ENCODE results near the gene CLVS2.

CLVS2 gene

GRCh38 chr6:123024976-123025375 is 28.9 kb downstream of the CLVS2 start:
- no peak overlapping the region for H3K27ac ChIP-seq
- no peak for TF ChIP-seq CTCF (conservative IDR thresholded peaks at IDR 0.05)
- no peak for TF ChIP-seq ZFX (IDR thresholded peaks at IDR 0.05)

- TF ChIP-seq ZFX (IDR thresholded peaks at IDR 0.05) (no peak), CTCF (conservative IDR thresholded peaks at IDR 0.05) (no peak)
- no peak overlapping the region for H3K27ac ChIP-seq
Measured at GRCh38 chr6:123027408-123027807, 31.4 kb downstream of the CLVS2 start.

GRCh38 chr6:123028263-123028662 is 32.2 kb downstream of the CLVS2 start:
- no peak for TF ChIP-seq ZFX (IDR thresholded peaks at IDR 0.05)
- TF ChIP-seq CTCF (conservative IDR thresholded peaks at IDR 0.05), result no peak
- H3K27ac ChIP-seq, result no peak overlapping the region

GRCh38 chr6:123030282-123030681 is 34.2 kb downstream of the CLVS2 start:
- TF ChIP-seq ZFX (IDR thresholded peaks at IDR 0.05) (no peak), CTCF (conservative IDR thresholded peaks at IDR 0.05) (no peak)
- H3K27ac ChIP-seq, result no peak overlapping the region

DNA sequence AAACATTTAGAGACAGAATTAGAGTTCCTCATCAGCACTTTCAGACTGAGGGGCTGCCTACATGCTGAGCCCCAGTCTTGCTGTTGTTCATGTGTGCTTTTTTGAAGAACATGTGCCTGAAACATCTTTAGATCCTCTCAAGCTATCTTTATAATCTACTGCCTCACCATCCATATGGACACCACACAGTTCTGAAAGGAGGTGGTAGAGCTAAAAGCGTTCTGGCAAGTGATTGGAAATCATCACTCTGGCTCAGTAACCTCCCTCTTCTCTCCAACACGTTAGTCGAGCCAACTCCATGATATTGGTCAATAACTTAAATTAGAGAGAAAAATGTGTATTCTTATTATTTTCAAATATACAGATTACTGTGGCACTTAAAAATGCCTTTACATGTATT is 40.6 kb downstream of the CLVS2 start:
- H3K27ac ChIP-seq, result no peak overlapping the region
- no peak for TF ChIP-seq CTCF (conservative IDR thresholded peaks at IDR 0.05)
- no peak for TF ChIP-seq ZFX (IDR thresholded peaks at IDR 0.05)

GRCh38 chr6:123039431-123039830 is 43.4 kb downstream of the CLVS2 start:
- H3K27ac ChIP-seq, result no peak overlapping the region
- TF ChIP-seq CTCF (conservative IDR thresholded peaks at IDR 0.05), result no peak
- no peak for TF ChIP-seq ZFX (IDR thresholded peaks at IDR 0.05)

DNA sequence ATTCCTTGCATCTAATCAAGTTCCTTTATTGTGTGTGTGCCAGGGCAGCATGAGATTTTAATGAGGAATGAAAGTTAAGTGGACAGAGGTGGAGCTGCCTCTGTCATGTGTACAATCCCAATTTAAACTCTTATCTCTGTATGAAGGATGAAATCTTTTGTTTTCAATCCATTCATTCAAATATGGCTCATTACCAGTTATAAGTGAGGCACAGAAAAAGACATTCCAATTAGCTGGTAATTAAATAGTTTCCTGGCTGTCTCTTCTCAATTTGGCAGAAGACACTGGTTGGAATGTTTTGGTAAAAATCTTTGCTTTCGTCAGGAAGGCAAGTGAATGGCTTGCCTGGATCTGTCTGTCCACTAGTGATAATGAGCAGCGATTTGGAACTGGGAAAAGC is 46.4 kb downstream of the CLVS2 start:
- TF ChIP-seq ZFX (IDR thresholded peaks at IDR 0.05), result no peak
- TF ChIP-seq CTCF (conservative IDR thresholded peaks at IDR 0.05), result no peak
- H3K27ac ChIP-seq, result no peak overlapping the region

Measured in C4-2B (cell line).